OCI-LY1 (cell line): ENCODE data around the gene ATP4A.

Experiments
- H2AFZ ChIP-seq: fragments of 200-600 bp; sonication (generic), shearing (Covaris generic); 2 replicates; pipeline ENCODE4 v1.6.0; 2014; ENCODE audit warnings: antibody characterized with exemption, mild to moderate bottlenecking, low read length
- H3F3A ChIP-seq: fragments of 200-600 bp; sonication (generic), shearing (Covaris generic); 2 replicates; pipeline ENCODE4 v1.6.0; 2014; ENCODE audit warnings: mild to moderate bottlenecking, antibody characterized with exemption, low read length, moderate library complexity; ENCODE audit not compliant: insufficient read depth
- H3K27ac ChIP-seq: fragments of 200-600 bp; sonication (generic); 2 replicates; pipeline ENCODE4 v1.5.1; 2014; ENCODE audit warnings: low read length, mixed run types, mild to moderate bottlenecking, low read depth; ENCODE audit not compliant: poor library complexity, severe bottlenecking
- H3K27me3 ChIP-seq: fragments of 200-600 bp; sonication (generic); 2 replicates; pipeline ENCODE4 v1.6.0; 2014; ENCODE audit warnings: antibody characterized with exemption, mild to moderate bottlenecking, low read length, moderate library complexity; ENCODE audit not compliant: insufficient read depth
- H3K36me3 ChIP-seq: fragments of 200-600 bp; sonication (generic); 2 replicates; pipeline ENCODE4 v1.6.1; 2014; ENCODE audit warnings: mild to moderate bottlenecking, antibody characterized with exemption, low read length, moderate library complexity, mixed read lengths; ENCODE audit not compliant: insufficient read depth
- H3K4me1 ChIP-seq: fragments of 200-600 bp; sonication (generic); 2 replicates; pipeline ENCODE4 v1.5.1; 2014; ENCODE audit warnings: mild to moderate bottlenecking, low read length, moderate library complexity; ENCODE audit not compliant: insufficient read depth, severe bottlenecking
- H3K4me2 ChIP-seq: fragments of 200-600 bp; sonication (generic), shearing (Covaris generic); 2 replicates; pipeline ENCODE4 v1.6.1; 2014; ENCODE audit warnings: low read length
- H3K4me3 ChIP-seq: fragments of 200-600 bp; sonication (generic); 2 replicates; pipeline ENCODE4 v1.5.1; 2014; ENCODE audit warnings: low read length, low read depth, mild to moderate bottlenecking, mixed read lengths; ENCODE audit not compliant: poor library complexity, severe bottlenecking
- H3K79me2 ChIP-seq: fragments of 200-600 bp; shearing (Covaris generic); 2 replicates; pipeline ENCODE4 v1.6.1; 2016; ENCODE audit warnings: mixed run types, low read length, mixed read lengths; ENCODE audit not compliant: insufficient read depth
- H3K9ac ChIP-seq: fragments of 200-600 bp; sonication (generic), shearing (Covaris generic); 2 replicates; pipeline ENCODE4 v1.6.1; 2014; ENCODE audit warnings: mild to moderate bottlenecking, low read length, mixed read lengths
- H3K9me2 ChIP-seq: fragments of 200-600 bp; sonication (generic), shearing (Covaris generic); 2 replicates; pipeline ENCODE4 v1.6.1; 2014; ENCODE audit warnings: low read depth, mild to moderate bottlenecking, low read length, mixed read lengths
- H3K9me3 ChIP-seq: fragments of 200-600 bp; shearing (Covaris generic); 2 replicates; pipeline ENCODE4 v1.6.1; 2014; ENCODE audit warnings: low read length, mixed read lengths
- H4K20me1 ChIP-seq: fragments of 200-600 bp; sonication (generic), shearing (Covaris generic); 2 replicates; pipeline ENCODE4 v1.6.0; 2016; ENCODE audit warnings: mild to moderate bottlenecking, low read length; ENCODE audit not compliant: insufficient read depth
- CTCF ChIP-seq: fragments of 200-600 bp; sonication (generic), shearing (Covaris generic); IDR thresholded peaks from 2 replicates; pipeline ENCODE4 v1.5.1; 2017; ENCODE audit warnings: mild to moderate bottlenecking, antibody characterized with exemption, low read length, moderate library complexity, mixed read lengths
- EZH2 ChIP-seq: fragments of 200-600 bp; sonication (generic), shearing (Covaris generic); IDR thresholded peaks from 2 replicates; pipeline ENCODE4 v1.8.0; 2017; ENCODE audit warnings: borderline replicate concordance, mixed run types, mild to moderate bottlenecking, antibody characterized with exemption, low read length, moderate library complexity, mixed read lengths

The ATP4A gene

DNA sequence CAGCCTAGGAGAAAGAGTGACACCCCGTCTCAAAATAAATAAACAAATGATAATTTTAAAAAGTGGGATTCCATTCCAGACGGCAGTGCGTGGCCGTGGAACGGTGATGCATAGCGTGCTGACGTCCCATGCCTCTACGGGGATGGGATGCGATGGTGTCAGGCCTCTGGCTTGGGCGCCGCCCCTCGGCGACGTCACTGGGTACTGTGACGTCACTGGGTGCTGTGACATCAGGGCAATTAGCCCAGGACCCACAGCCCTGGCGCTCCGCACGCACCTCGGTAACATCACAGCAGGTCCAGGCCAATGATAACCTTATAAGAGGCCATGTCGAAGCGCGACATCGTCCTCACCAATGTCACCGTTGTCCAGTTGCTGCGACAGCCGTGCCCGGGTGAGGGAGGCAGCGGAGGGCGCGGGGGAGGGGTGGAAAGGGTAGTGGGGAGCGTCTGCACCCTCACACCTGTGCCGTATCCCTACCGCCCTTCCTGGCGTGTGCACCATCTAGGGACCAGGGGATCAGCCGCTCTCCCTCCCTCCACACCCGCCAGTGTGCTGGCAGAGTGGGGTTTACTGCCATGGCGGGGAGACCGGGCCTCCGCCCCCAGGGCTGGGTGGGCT lies 30.1 kb downstream of the ATP4A start, which contains the start of gene GAPDHS:
GAPDHS (plus strand) TSS at position 256 of the 621 bp plus-strand sequence; CDS start at position 328, 72 bp downstream.
- no peaks in the 10 kb centered on the region for H3K36me3 ChIP-seq
- no peaks in the 10 kb centered on the region for H4K20me1 ChIP-seq
- no peaks in the 10 kb centered on the region for H3K9me3 ChIP-seq
- H3K79me2 ChIP-seq: no peaks in the 10 kb centered on the region
- no peaks in the 10 kb centered on the region for H3K9me2 ChIP-seq
- H3F3A ChIP-seq: no peaks in the 10 kb centered on the region
- no peak within 1 kb of the TSS for H3K4me2 ChIP-seq
- no peak within 1 kb of the TSS for H3K9ac ChIP-seq
- H3K4me1 ChIP-seq: no peaks in the 10 kb centered on the region
- H3K27me3 ChIP-seq: no peaks in the 10 kb centered on the region
- no peak within 1 kb of the TSS for H2AFZ ChIP-seq
- H3K27ac ChIP-seq: no peak within 1 kb of the TSS
- no peak within 1 kb of the TSS for H3K4me3 ChIP-seq
- TF ChIP-seq EZH2 (no peak), CTCF (no peak)

DNA sequence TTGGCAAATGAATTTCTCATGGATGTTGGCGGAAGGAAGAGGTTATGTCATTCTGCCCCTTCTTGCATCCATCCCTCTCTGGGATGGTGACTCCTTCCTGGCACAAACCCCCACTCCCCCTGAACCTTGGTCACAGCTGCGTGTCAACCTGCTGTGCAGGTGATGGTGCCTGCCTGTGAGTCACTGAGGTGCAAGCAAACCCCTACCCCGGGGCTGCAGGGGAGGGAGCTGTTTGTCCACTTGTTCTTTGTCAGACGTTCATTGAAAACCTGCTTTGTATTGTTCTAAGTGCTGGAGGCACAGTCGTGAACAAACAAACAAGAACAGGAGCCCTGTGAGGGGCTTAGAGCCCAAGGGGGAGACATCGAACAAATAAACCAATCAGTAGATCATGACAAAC lies 32.2 kb downstream of the ATP4A start:
- Histone ChIP-seq H3K9me2 (no peaks in the 10 kb centered on the region), H3K9ac (no peak overlapping the region), H4K20me1 (no peaks in the 10 kb centered on the region), H3K4me2 (no peak overlapping the region), H3K27me3 (0 out of 2 replicates have a peak, but pooled peaks cover 4% of the 10 kb centered on the region), H3K9me3 (no peaks in the 10 kb centered on the region), H3K4me3 (no peak overlapping the region), H2AFZ (no peak overlapping the region), H3K4me1 (no peaks in the 10 kb centered on the region), H3K79me2 (no peaks in the 10 kb centered on the region), H3F3A (no peaks in the 10 kb centered on the region), H3K36me3 (no peaks in the 10 kb centered on the region), H3K27ac (no peak overlapping the region)
- TF ChIP-seq EZH2 (no peak), CTCF (no peak)

GRCh38 chr19:35529241-35530218 lies 33.9 kb downstream of the ATP4A start:
- no peak overlapping the region for H3K9ac ChIP-seq
- no peak overlapping the region for H2AFZ ChIP-seq
- H4K20me1 ChIP-seq: no peaks in the 10 kb centered on the region
- H3K9me3 ChIP-seq: no peaks in the 10 kb centered on the region
- no peak for TF ChIP-seq EZH2
- no peaks in the 10 kb centered on the region for H3K9me2 ChIP-seq
- H3K27ac ChIP-seq: no peak overlapping the region
- H3K27me3 ChIP-seq: 0 out of 2 replicates have a peak, but pooled peaks cover 5% of the 10 kb centered on the region
- H3K79me2 ChIP-seq: no peaks in the 10 kb centered on the region
- no peaks in the 10 kb centered on the region for H3F3A ChIP-seq
- no peak overlapping the region for H3K4me2 ChIP-seq
- no peaks in the 10 kb centered on the region for H3K4me1 ChIP-seq
- H3K36me3 ChIP-seq: no peaks in the 10 kb centered on the region
- no peak overlapping the region for H3K4me3 ChIP-seq
